H9 (cell line): ENCODE results near the gene RNGTT. TPM values are rescaled to one million over a fixed set of nuclear protein-coding genes. Genes with fewer than 3 reads are reported as not detected.

ENCODE experiments used
- DNase-seq: peaks from one replicate; pipeline ENCODE4 v3.0.0-alpha.2; 2017
- H2AFZ ChIP-seq: one replicate; pipeline ENCODE4 v1.6.1; 2013; ENCODE audit warnings: mild to moderate bottlenecking, low read length, control low read depth, moderate library complexity
- H2AK5ac ChIP-seq: 2 replicates; pipeline ENCODE4 v1.6.1; 2013; ENCODE audit warnings: low read length, control low read depth, mixed read lengths; ENCODE audit not compliant: insufficient read length
- H2BK120ac ChIP-seq: one replicate; pipeline ENCODE4 v1.6.1; 2013; ENCODE audit warnings: low read depth, mild to moderate bottlenecking, low read length, control low read depth, inconsistent platforms; ENCODE audit not compliant: poor library complexity, severe bottlenecking
- H2BK12ac ChIP-seq: 2 replicates; pipeline ENCODE4 v1.6.1; 2013; ENCODE audit warnings: low read length, control low read depth, mixed read lengths, low read depth; ENCODE audit not compliant: insufficient read length
- H2BK15ac ChIP-seq: 2 replicates; pipeline ENCODE4 v1.6.1; 2013; ENCODE audit warnings: low read depth, low read length, control low read depth
- H2BK20ac ChIP-seq: one replicate; pipeline ENCODE4 v1.6.1; 2013; ENCODE audit warnings: low read depth, mild to moderate bottlenecking, low read length, control low read depth, inconsistent platforms; ENCODE audit not compliant: poor library complexity, severe bottlenecking
- H2BK5ac ChIP-seq: 2 replicates; pipeline ENCODE4 v1.6.1; 2013; ENCODE audit warnings: low read length, control low read depth, mixed read lengths; ENCODE audit not compliant: insufficient read length
- H3K14ac ChIP-seq: 2 replicates; pipeline ENCODE4 v1.6.1; 2013; ENCODE audit warnings: low read length, control low read depth; ENCODE audit not compliant: insufficient read depth
- H3K18ac ChIP-seq: 2 replicates; pipeline ENCODE4 v1.6.1; 2013; ENCODE audit warnings: low read depth, mild to moderate bottlenecking, mixed read lengths, low read length, control low read depth; ENCODE audit not compliant: insufficient read length
- H3K23ac ChIP-seq: 2 replicates; pipeline ENCODE4 v1.6.1; 2013; ENCODE audit warnings: low read length, control low read depth, mixed read lengths, low read depth; ENCODE audit not compliant: insufficient read length
- H3K23me2 ChIP-seq: 2 replicates; pipeline ENCODE4 v1.6.1; 2013; ENCODE audit warnings: low read depth, mild to moderate bottlenecking, mixed read lengths, low read length, control low read depth; ENCODE audit not compliant: insufficient read length, poor library complexity, severe bottlenecking
- H3K27ac ChIP-seq: 2 replicates; pipeline ENCODE4 v1.5.1; 2013; ENCODE audit warnings: low read length, control low read depth, mixed read lengths, low read depth; ENCODE audit not compliant: insufficient read length
- H3K27me3 ChIP-seq: 2 replicates; pipeline ENCODE4 v1.6.1; 2013; ENCODE audit warnings: low read length, control low read depth, inconsistent platforms; ENCODE audit not compliant: insufficient read depth
- H3K4ac ChIP-seq: 2 replicates; pipeline ENCODE4 v1.6.1; 2013; ENCODE audit warnings: low read depth, mild to moderate bottlenecking, control low read depth, inconsistent platforms, low read length, moderate library complexity
- H3K4me1 ChIP-seq: 2 replicates; pipeline ENCODE4 v1.6.1; 2013; ENCODE audit warnings: low read length, control low read depth, inconsistent platforms; ENCODE audit not compliant: insufficient read depth
- H3K4me2 ChIP-seq: 2 replicates; pipeline ENCODE4 v1.6.1; 2013; ENCODE audit warnings: low read length, control low read depth, mixed read lengths; ENCODE audit not compliant: insufficient read length, insufficient read depth
- H3K56ac ChIP-seq: 2 replicates; pipeline ENCODE4 v1.6.1; 2013; ENCODE audit warnings: low read depth, mild to moderate bottlenecking, mixed read lengths, low read length, control low read depth; ENCODE audit not compliant: insufficient read length
- H3K79me1 ChIP-seq: 2 replicates; pipeline ENCODE4 v1.6.1; 2013; ENCODE audit warnings: low read depth, mild to moderate bottlenecking, moderate library complexity, low read length, control low read depth, inconsistent platforms; ENCODE audit not compliant: insufficient read depth, poor library complexity, severe bottlenecking
- H3K79me2 ChIP-seq: 2 replicates; pipeline ENCODE4 v1.6.1; 2013; ENCODE audit warnings: low read length, control low read depth, inconsistent platforms; ENCODE audit not compliant: insufficient read depth
- H3K9ac ChIP-seq: 2 replicates; pipeline ENCODE4 v1.6.1; 2013; ENCODE audit warnings: low read length, control low read depth, mixed read lengths; ENCODE audit not compliant: insufficient read length; ENCODE audit errors: extremely low read depth
- H3K9me3 ChIP-seq: one replicate; pipeline ENCODE4 v1.6.1; 2013; ENCODE audit warnings: low read depth, low read length, inconsistent platforms; ENCODE audit not compliant: control insufficient read depth
- H3T11ph ChIP-seq: one replicate; pipeline ENCODE4 v1.6.1; 2013; ENCODE audit warnings: mild to moderate bottlenecking, low read length, control low read depth, inconsistent platforms
- H4K20me1 ChIP-seq: one replicate; pipeline ENCODE4 v1.6.1; 2013; ENCODE audit not compliant: control insufficient read depth, insufficient read length, insufficient read depth
- H4K5ac ChIP-seq: 2 replicates; pipeline ENCODE4 v1.6.1; 2013; ENCODE audit warnings: low read depth, mild to moderate bottlenecking, mixed read lengths, low read length, control low read depth; ENCODE audit not compliant: insufficient read length
- H4K8ac ChIP-seq: replicated peaks from 2 replicates; pipeline ENCODE4 v1.6.1; 2013; ENCODE audit warnings: low read length, control low read depth, mixed read lengths, low read depth; ENCODE audit not compliant: insufficient read length
- H4K91ac ChIP-seq: 2 replicates; pipeline ENCODE4 v1.6.1; 2013; ENCODE audit warnings: low read depth, mild to moderate bottlenecking, moderate library complexity, mixed read lengths, low read length, control low read depth; ENCODE audit not compliant: insufficient read length
- H3K27ac Mint-ChIP-seq, 3 experiments: 2 replicates in 2 of 3; 3 replicates in 1 of 3; pipeline ENCODE4 v1.8.0; 2020 to 2021; ENCODE audit warnings: mixed read lengths in 3 of 3, mild to moderate bottlenecking in 1 of 3, moderate library complexity in 1 of 3
- H3K27me3 Mint-ChIP-seq: 2 replicates; pipeline ENCODE4 v1.8.0; 2021; ENCODE audit warnings: low read depth, mild to moderate bottlenecking, moderate library complexity, mixed read lengths
- H3K36me3 Mint-ChIP-seq, 3 experiments: 2 replicates in 2 of 3; 3 replicates in 1 of 3; pipeline ENCODE4 v1.8.0; 2020 to 2021; ENCODE audit warnings: low read depth in 3 of 3, mixed read lengths in 3 of 3; ENCODE audit not compliant: insufficient read depth in 1 of 3
- H3K4me1 Mint-ChIP-seq, 2 experiments: 2 replicates each; pipeline ENCODE4 v1.8.0; 2020; ENCODE audit warnings: mixed read lengths in 2 of 2
- H3K4me3 Mint-ChIP-seq, 2 experiments: 2 replicates in 1 of 2; 3 replicates in 1 of 2; pipeline ENCODE4 v1.8.0; 2020 to 2021; ENCODE audit warnings: mild to moderate bottlenecking in 2 of 2, mixed read lengths in 2 of 2, moderate library complexity in 1 of 2
- H3K9me3 Mint-ChIP-seq, 2 experiments: 2 replicates in 1 of 2; 3 replicates in 1 of 2; pipeline ENCODE4 v1.8.0; 2020; ENCODE audit warnings: mild to moderate bottlenecking in 2 of 2, mixed read lengths in 2 of 2, moderate library complexity in 1 of 2
- WGBS: extraction: QIAGEN DNeasy Blood & Tissue Kit; methylation state at CpG from one replicate; pipeline ENCODE4 v1.1.7; 2013; ENCODE audit warnings: missing lambda C conversion rate, low lambda C conversion rate, mixed read lengths; ENCODE audit not compliant: insufficient read length; ENCODE audit errors: extremely low coverage; 5-methylcytosine and 5-hydroxymethylcytosine counted together
- total RNA-seq: library from RNA; stranded (reverse); gene quantifications from 2 replicates; pipeline ENCODE4 v1.2.1, GENCODE V29; 2021
- TF ChIP-seq, protein P1 (sequence below): fragments of 200-600 bp; sonication (generic); conservative IDR thresholded peaks from 3 replicates; pipeline ENCODE4 v1.8.0; 2021; ENCODE audit warnings: antibody characterized with exemption, mild to moderate bottlenecking

The RNGTT gene
- total RNA-seq, 1 experiment from 2014 or later: 20.5 TPM

DNA sequence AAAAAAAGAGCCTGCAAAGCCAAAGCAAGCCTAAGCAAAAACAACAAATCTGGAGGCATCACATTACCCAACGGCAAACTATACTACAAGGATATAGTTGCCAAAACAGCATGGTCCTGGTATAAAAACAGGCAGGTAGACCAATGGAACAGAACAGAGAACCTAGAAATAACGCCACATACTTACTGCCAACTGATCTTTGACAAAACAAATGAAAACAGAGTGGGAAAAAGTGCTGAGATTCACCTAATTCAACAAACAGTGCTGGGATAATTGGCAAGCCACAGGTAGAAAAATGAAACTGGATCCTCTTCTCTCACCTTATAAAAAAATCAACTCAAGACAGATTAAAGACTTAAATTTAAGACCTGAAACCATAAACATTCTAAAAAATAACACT, 291.8 kb downstream of the RNGTT start:
- Histone ChIP-seq H2BK12ac (no peak overlapping the region), H4K8ac (no peak overlapping the region), H4K20me1 (no peaks in the 10 kb centered on the region), H2AK5ac (no peak overlapping the region), H2BK20ac (no peak overlapping the region), H4K91ac (no peak overlapping the region), H2BK120ac (no peak overlapping the region), H3K79me1 (no peaks in the 10 kb centered on the region), H3K4me2 (no peak overlapping the region), H3K27ac (no peak overlapping the region), H3K18ac (no peak overlapping the region), H2BK5ac (no peak overlapping the region), H3K23me2 (no peaks in the 10 kb centered on the region), H3K56ac (no peak overlapping the region), H3K4ac (no peak overlapping the region), H3K4me1 (no peaks in the 10 kb centered on the region), H3T11ph (no peak overlapping the region), H2AFZ (no peak overlapping the region), H3K79me2 (no peaks in the 10 kb centered on the region), H3K27me3 (no peaks in the 10 kb centered on the region), H3K14ac (no peak overlapping the region), H2BK15ac (no peak overlapping the region), H4K5ac (no peak overlapping the region), H3K23ac (no peak overlapping the region), H3K9ac (no peak overlapping the region), H3K9me3 (peaks cover 13% of the 10 kb centered on the region)
- WGBS: no CpG with 5 or more reads among the region's 2 CpGs
- no peak overlapping the region for H3K27ac Mint-ChIP-seq
- DNase-seq: no peak
- H3K4me3 Mint-ChIP-seq: no peak overlapping the region
- H3K36me3 Mint-ChIP-seq: peaks cover 31 to 42% (median 38%) of the 10 kb centered on the region in 3 experiments
- H3K4me1 Mint-ChIP-seq: no peaks in the 10 kb centered on the region
- TF ChIP-seq, protein P1, sequence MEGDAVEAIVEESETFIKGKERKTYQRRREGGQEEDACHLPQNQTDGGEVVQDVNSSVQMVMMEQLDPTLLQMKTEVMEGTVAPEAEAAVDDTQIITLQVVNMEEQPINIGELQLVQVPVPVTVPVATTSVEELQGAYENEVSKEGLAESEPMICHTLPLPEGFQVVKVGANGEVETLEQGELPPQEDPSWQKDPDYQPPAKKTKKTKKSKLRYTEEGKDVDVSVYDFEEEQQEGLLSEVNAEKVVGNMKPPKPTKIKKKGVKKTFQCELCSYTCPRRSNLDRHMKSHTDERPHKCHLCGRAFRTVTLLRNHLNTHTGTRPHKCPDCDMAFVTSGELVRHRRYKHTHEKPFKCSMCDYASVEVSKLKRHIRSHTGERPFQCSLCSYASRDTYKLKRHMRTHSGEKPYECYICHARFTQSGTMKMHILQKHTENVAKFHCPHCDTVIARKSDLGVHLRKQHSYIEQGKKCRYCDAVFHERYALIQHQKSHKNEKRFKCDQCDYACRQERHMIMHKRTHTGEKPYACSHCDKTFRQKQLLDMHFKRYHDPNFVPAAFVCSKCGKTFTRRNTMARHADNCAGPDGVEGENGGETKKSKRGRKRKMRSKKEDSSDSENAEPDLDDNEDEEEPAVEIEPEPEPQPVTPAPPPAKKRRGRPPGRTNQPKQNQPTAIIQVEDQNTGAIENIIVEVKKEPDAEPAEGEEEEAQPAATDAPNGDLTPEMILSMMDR: no peak
- peaks cover 23 to 28% of the 10 kb centered on the region in 2 experiments for H3K9me3 Mint-ChIP-seq
- H3K27me3 Mint-ChIP-seq: 0 out of 2 replicates have a peak, but pooled peaks cover 3% of the 10 kb centered on the region
